Middle frontal gyrus (tissue), 1 donor: ENCODE results near the gene TTC39B.

ENCODE experiments used
- DNase-seq: peaks from one replicate; pipeline ENCODE4 v3.0.0-alpha.2; 2015; ENCODE audit warnings: low spot score; ENCODE audit errors: extremely low spot score

The TTC39B gene

DNA sequence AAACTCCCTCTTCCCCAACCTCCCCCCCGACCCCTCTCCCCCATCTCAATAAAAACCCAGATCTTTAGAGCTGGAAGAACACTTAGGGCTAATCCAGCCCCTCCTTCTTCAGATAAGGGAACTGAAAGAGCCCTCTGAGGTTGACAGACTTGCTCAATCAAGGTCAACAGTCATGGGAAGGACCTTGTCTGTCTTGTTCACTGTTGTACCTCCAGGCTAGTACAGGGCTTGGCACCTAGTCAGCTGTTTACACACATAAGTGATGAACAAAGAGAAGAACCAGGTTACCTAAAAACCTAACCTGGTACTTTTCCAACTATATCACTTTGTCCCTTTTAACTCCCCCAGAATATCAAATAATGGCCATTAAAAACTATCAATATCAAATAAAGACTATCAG, 2.4 kb downstream of the TTC39B start:
- no peak for DNase-seq

DNA sequence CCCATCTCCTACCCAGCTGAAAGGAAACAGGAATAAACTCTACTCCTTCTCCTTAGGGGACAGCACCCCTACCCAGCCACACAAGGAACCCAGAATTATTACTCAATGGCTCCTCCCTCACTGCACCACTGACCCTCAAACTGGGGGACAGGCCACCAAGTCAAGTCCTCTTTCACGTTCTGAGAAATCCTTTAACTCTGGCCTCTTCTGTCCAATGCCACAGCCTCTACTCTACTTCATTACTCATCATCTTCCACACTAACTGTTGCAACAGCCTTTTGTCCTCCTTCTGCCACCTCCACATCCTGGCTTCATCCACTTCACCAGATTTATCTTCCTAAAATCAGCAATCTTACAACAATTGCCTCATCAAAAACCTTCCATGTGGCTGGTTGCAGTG, 6.8 kb downstream of the TTC39B start:
- DNase-seq: no peak

DNA sequence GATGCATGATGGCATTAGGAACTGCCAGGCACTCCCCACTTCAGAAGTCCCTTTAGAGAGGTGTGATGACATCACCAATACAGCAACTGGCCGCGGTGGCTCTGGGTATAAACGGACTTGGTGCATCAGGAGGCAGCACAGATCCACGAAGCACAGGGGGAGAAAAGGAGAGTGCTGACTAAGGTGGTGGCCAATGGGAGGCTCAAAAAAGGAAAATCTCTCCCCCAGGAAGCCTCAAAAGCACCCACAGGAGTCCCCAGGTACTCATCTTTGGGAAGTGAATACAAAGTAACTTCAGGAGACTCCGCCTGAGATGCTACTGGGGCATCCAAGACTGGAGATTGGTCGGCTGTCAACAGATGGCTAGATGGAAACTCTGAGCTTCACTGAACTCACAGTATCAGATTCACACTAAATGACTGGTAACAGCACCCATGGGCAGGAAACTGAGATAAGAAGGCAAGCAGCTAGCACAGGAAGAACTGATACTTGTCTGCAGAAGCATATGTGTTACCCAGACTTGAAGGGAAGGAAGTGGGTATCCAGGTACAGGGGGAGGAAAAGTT, 7.6 kb downstream of the TTC39B start:
- no peak for DNase-seq

DNA sequence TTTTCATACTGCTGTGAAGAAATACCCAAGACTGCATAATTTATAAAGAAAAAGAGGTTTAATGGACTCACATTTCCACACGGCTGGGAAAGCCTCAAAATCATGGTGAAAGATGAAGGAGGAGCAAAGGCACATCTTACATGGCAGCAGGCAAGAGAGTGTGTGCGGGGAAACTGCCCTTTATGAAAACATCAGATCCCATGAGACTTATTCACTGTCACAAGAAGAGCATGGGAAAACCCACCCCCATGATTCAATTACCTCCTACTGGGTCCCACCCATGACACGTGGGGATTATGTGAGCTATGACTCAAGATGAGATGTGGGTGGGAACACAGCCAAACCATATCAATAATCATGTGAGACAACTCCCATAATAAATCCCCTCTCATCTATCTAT, 8.7 kb downstream of the TTC39B start:
- no peak for DNase-seq

DNA sequence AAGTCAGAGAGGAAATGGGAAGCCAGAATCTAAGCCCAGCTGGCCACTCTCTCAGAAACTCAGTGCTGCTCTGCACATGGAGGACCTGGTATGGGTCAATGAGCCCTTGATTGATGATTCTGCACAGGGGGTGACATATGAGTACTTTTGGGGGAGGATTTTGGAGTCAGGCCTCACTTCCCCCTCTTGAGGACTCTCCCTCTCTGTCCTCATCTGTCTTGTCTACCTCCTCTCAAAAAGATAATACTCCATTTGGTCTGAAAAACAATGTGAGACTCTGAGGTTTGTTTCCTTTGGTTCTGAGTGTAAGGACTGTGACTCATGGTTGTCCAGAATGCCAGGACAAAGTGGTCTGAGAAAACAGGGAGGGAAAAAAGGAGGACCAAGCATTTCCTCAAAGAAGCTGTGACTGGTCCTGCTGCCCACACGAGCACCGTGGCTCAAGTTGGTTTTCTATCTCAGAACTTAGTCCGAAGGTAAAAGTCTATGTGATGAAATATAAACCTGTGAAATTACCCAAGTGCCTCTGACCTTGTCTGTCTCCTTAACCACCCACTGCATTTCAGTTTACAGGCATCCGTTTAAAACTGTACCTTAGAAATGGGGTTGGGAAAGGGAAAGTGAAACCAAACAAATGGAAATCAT, 11.1 kb downstream of the TTC39B start:
- no peak for DNase-seq

DNA sequence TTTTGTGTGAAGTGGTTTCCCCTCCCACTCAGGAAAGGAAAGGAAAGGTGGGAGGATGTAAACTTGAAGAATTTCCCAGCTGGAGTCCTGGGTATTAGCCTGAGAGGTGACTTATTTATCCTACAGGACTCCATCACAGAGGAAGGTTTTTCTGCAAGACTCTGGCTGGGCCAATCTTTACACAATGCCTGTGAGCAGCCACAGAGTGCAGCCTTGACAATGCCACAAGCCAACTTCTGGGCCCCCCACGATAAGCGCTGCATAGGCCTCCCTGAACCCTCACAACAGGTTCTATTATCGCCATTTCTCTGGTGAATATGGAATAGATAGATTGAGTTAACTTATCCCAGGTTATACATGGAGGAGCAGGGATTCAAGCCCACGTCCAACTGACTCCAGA, 12.4 kb downstream of the TTC39B start:
- no peak for DNase-seq

DNA sequence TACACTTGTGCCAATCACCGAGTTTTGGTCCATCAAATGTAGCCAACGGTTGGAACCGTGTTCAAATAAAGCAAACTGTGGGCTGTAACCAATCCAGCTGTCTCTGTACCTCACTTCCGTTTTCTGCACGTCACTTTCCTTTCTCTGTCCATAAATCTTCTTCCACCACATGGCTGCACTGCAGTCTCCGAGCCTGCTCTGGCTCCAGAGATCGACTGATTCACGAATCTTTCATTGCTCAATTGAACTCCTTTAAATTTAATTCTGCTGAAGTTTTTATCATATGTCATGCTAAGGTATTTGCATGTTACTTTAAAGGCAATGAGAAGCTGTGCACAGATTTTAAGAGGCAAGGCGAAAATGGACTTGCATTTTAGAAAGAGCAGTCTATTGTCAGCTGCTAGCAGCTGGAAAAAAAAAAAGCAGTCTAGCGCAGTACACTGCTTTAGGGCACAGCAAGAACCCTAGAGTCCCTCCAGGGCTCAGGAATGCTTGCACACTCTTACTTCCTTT, 13.2 kb downstream of the TTC39B start:
- DNase-seq: no peak

DNA sequence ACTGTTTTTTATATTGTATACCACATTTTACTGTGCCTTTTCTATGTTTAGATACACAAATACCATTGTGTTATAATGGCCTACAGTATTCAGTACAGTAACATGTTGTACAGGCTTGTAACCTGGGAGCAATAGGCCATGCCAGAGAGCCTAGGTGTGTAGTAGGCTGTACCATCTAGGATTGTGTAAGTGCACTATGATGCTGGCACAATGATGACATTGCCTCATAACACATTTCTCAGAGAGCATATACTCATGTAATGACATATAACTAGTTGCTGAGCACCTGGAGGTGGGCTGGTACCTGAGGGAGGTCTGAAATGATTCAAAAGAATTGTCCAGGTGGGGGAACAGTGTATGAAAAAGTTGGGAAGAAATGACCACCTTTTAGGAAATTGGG, 13.9 kb downstream of the TTC39B start:
- DNase-seq: no peak

DNA sequence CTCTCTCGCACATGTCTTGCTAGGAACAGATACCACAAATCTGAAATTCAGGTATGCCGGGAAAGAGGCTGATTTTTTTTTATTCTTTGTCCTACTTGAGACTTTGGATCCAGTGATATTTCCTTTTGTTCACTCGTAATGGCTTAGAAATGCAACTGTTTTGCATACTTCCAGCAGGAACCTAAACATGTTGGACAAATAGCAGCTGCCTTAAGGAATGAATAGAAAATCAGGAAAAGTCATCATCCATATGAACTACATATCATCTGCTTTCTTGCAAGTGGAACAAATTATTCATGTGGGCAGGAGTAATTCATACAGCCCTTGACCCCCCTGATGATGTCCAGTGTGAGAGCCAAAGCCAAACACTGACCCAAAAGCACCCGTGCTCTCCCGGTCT, 17.4 kb downstream of the TTC39B start:
- DNase-seq: no peak

DNA sequence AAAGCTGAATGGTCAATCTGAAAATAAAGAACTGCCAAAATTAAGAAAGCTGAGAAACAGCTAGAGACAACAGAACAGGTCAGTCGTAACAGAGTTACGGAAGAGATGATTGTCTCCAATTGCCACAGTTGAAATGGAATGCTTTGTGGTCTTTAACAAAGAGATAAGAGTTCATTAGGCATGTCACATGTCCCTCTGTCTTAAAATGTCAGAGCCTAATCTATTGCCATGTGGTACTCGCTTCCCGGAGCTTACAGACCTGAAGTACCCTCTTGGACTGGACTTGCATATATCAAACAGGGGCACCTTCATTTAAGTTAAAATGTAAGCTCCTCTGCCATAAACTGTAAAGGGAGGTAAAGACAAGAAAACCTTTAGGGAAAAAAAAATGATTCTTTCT, 19.7 kb downstream of the TTC39B start:
- no peak for DNase-seq

DNA sequence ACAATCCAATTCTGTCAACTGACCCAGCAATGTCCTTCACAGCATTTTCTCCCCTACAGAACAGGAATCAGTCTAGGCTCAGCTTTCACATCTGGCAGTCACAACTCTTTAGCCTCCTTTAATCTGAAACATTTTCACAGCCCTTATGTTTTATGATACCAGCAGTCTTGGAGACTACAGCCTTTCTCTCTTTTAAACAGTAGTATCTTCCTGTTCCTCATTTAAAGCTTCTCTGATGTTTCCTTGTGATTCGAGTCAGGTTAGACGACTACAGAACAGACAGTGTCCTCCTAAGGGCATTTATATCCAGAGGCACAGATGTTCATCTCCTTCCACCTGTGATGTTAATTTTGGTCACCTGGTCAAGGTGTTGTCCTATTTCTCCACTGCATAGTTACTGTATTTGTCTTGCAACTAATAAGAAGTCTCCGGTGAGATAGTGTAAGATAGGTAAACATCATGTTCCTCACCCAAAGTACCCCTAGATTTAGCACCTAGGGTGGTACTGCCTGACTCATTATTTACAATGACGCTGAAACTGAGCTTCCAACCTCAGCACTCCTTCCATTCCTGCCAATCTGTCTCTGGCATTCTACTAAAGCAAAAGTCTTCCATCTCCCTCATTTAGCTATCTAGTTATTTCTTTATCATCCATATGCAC, 20.7 kb downstream of the TTC39B start:
- DNase-seq: no peak

DNA sequence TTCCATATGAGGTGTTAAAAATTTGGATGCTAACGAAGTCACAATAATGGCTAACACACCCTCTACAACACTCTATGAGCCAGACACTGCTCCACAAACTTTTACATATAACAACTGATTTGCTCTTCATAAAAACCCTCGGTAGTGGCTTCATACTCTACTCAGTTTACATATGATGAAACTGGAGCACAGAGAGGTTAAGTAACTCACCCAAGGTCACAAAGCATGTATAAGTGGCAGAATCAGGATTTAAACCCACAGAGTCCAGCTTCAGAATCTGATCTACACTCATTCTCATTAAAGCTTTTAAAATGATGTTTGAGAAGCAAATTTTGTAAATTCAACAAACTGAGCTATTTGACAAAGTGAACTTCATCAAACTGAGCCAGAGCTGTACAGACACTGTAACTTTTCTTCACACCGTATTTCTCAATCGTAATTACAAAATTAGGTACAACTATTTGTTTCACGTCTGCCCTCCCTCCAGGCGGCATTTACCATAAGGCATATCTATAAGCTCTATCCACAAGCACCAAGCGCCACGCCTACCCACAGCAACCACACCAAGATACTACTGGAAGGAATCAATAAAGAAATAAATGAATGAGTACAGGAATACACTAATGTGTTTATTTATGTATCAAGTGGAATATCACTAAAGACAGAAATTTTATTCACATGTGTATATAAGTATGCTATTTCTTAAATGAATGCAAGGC, 24.3 kb downstream of the TTC39B start:
- DNase-seq: no peak

DNA sequence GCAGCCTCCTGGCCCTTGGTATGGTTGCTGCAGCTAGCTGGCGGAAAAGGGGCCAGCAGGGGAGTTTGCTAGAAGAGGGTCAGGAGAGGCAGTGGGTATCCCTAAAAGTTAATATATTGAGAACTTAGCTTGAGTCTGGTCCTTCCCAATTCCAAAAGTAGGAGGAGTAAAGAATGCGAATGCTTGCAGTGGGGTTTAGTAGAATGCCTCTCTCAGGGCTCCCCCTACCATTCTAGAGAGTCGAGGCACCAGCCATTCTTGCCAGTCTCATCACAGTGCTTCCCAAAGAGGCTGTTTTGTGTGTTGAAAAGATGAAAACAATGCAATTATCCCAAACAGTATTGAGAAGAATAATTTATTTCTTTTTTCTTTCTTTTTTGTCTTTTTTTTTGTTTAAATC, 26.4 kb downstream of the TTC39B start:
- no peak for DNase-seq

DNA sequence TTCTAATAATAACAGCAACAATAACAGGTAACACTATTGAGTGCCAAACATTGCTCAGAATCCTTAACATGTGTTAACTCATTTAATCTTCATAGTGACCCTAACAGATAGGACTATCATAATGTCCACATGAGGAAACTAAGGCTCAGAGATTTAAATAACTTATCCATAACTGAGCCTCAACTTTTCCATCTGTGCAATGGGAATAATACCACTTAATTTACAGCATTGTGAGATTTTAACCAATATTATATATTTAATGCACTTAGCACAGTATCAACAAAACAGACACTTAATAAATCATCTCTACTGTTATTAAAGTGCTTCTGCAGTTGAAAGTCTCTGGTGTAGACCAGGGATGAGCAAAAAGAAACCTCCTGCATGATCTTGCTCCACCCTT, 28.2 kb downstream of the TTC39B start:
- DNase-seq: no peak

DNA sequence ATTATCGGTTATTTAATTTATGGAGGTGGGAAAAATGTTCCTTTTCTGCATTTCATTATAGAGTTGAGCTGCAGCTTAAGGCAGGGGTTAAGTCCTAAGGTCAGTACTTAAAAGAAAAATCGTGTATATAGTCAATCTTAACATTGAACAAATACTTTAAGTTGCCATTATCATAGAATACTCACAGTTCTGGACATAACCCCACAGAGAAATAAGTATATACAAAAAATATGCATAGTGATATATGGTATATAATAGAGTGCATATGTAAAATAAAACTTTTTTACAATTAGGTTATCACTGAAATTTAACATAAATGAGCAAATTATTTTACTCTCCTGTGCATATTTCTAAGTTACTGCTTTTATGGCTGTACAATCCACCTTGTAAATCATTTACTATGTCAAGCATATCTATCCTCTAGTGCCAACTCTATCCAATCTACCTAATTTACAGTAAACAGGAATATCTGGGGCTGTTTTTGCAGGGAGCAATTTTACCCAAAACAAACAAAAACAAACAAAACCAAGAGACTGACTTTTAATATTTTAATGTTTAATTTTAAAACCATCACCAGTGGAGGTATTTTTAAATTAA, 28.8 kb downstream of the TTC39B start:
- DNase-seq: no peak

DNA sequence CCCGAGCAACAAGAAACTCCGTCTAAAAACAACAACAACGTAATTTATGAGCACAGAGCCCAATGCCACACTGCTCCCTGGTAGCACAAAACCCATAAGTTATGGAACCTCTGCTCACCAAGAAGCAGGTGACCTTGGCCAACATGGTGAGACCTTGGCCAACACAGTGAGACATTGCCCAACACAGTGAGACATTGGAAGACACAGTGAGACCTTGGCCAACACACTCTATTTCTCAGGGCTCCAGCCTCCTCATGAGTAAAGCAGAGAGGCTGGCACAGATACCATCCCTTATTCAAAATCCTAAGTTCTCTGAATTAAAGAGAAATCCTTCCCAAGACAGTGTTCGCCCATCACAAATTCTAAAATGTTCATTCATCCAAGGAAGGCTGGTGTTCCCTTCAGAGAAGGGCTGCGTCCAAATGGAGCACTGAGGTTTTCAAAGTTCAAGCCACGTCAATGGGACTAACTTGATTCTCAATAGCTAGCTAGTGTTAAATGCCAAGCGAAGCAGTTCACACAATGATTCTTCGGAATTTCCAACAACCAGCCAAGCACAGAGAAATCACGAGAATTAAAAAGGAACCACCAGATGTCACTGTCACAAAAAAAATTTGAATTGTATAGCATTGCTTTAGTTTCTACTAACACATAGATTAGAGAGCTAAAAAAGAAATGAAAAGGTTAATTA, 29.5 kb downstream of the TTC39B start:
- DNase-seq: peak; percentile 56

DNA sequence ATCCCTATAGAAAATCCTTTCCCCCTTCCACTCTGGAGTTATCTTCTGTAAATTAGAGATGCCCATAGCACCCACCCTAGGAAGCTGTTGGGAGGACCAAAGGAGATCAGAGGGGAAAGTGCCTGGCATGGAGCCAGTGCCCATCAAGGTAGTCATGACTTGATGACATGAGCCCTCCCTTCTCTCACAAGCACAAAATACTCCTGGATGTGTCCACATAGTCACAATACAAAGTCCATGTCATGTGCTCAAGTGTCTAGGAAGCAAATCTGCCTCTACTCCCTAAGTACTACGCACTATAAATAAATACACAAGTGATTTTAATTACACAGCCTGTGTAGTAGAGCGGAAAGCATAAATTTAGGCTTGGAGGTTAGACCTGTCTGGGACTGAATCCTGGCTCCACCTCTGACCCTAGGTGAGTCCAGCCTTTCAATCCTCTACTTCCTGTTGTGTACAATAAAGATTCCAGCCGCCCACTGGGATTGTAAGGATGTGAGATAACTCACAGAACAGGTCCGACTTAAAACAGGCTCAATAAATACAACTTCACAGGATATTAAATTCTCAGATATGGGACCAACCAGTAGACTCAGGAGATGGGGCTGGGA, 30.6 kb downstream of the TTC39B start:
- DNase-seq: no peak

DNA sequence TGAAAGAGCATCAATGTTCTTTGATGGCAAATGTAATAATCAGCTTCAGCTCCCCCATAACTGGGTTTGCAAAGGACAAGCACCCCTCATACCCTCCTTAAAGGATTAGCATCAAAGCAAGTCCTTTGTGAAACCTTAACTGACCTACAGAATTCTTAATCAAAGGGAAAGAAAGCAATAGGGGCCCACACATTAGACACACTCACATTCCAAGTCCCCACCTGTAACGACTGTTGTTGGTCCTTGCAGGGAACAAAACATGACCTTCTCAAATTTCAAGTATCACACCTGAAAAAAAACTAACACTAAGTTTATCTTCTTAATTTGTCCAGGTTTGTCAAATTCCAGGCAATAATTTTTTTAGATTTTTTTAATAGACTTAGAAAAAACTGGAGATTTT, 32.6 kb downstream of the TTC39B start:
- DNase-seq: no peak

DNA sequence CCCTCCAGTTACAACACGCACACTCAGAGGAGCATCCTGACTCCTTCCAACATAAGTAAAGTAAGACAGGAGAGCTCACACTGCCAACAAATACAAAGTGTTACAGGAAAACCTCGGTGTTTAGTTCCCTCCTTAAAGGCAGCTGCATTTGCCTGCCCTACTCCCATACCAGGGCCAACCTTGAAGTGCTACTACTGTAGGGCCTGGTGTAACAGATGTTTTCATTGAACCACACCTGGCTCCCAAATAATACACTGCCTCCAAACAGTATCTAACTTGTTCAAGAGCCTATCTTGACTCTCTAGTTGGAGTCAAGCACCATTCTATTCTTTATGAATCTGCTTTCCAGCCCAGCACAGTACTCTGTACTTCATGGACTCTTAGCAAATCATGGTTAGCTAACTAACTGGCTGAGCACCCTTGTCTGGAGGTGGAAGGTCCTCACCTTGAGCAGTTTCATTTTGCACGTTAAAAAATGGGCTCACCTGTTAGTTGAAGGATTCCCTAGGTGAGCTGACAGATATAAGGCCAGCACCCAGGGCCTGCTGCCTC, 34.6 kb downstream of the TTC39B start:
- DNase-seq: no peak

DNA sequence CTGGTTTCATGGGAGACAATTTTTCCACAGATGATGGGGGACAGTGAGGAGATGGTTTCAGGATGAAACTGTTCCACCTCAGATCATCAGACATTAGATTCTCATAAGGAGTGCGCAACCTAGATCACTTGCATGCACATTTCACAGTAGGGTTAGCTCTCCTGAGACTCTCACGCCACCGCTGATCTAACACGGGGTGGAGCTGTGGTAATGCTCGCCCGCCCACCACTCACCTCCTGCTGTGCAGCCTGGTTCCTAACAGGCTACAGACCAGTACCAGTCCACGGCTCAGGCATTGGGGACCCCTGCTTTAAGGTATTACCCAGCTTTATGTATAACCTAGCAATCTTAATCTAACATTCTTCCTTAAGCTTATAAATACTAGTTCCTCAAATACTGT, 35.6 kb downstream of the TTC39B start:
- no peak for DNase-seq

DNA sequence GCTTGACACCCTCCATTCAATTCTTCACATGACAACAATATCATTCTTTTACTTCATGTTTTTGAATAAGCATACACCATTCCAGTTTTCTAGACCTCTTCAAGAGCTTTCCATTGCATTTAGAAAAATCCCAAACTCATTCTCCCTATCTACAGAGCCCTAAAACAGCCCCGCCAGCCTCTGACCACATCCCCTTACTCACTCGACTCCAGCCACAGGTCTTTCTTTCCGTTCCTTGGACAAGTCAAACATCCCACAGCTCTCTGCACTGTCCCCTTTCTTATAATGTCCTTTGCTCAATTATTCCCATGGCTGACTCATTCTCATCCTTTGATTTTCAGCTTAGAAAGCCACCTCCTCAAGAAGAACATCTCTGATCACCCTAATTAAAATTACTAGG, 38.2 kb downstream of the TTC39B start:
- DNase-seq: no peak
